Prostate gland (tissue), 2 donors: ENCODE measurements around the gene GRIA3. TPM values are rescaled to one million over a fixed set of nuclear protein-coding genes. Genes with fewer than 3 reads are reported as not detected.

Experiments
- DNase-seq: peaks from one replicate; pipeline ENCODE4 v3.0.0-alpha.2; 2019; ENCODE audit warnings: low spot score
- H3K27ac ChIP-seq, 2 donors: fragments of 200-600 bp; sonication (generic); 2 replicates each; pipeline ENCODE4 v1.5.1; 2017 to 2019
- H3K27me3 ChIP-seq: fragments of 200-600 bp; sonication (generic); replicated peaks from 2 replicates; pipeline ENCODE4 v1.5.1; 2019; ENCODE audit not compliant: insufficient read depth
- H3K36me3 ChIP-seq, 2 donors: fragments of 200-600 bp; sonication (generic); 1 replicate in 1 of 2; 2 replicates in 1 of 2; pipeline versions ENCODE4 v1.5.1 to v1.8.1; 2017 to 2019
- H3K4me1 ChIP-seq: fragments of 200-600 bp; sonication (generic); replicated peaks from 2 replicates; pipeline ENCODE4 v1.5.1; 2019
- H3K4me3 ChIP-seq, 2 donors: fragments of 200-600 bp; sonication (generic); 2 replicates each; pipeline ENCODE4 v1.5.1; 2017 to 2019
- H3K9me3 ChIP-seq: fragments of 200-600 bp; sonication (generic); 2 replicates; pipeline ENCODE4 v1.5.1; 2017
- POLR2A ChIP-seq: fragments of 450-650 bp; IDR thresholded peaks from one replicate; pipeline ENCODE4 v1.6.1; 2016; ENCODE audit warnings: antibody characterized with exemption, mild to moderate bottlenecking
- POLR2AphosphoS5 ChIP-seq: sonication (generic); formaldehyde crosslinking; IDR thresholded peaks from one replicate; pipeline ENCODE4 v1.6.1; 2017; ENCODE audit warnings: antibody characterized with exemption
- WGBS: methylation state at CpG from one replicate; pipeline ENCODE4 v1.1.5; 2018; 5-methylcytosine and 5-hydroxymethylcytosine counted together
- intact Hi-C: fragments of 100-400 bp; cut with DNase I; formaldehyde crosslinking; loops from one replicate; pipeline ENCODE4 v1.14.2; 2022
- total RNA-seq, 2 donors: library from RNA; depleted of rRNA; stranded (reverse); fragments of >200 nt; gene quantifications; one replicate each; pipeline ENCODE4 v1.1.0, GENCODE V29; 2016
- TF ChIP-seq, protein P1 (sequence below), 4 experiments: fragments of 200-600 bp in 2 of 4; fragments of 450-650 bp in 2 of 4; sonication (generic) in 2 of 4; IDR thresholded peaks; 1 replicate in 3 of 4; 2 replicates in 1 of 4; pipeline ENCODE4 v1.5.1; 2016 to 2019; ENCODE audit warnings: antibody characterized with exemption in 4 of 4, mild to moderate bottlenecking in 2 of 4, moderate library complexity in 2 of 4

Gene GRIA3
- total RNA-seq, 2 donors from 2014 or later, result 1.1 to 1.6 TPM

DNA sequence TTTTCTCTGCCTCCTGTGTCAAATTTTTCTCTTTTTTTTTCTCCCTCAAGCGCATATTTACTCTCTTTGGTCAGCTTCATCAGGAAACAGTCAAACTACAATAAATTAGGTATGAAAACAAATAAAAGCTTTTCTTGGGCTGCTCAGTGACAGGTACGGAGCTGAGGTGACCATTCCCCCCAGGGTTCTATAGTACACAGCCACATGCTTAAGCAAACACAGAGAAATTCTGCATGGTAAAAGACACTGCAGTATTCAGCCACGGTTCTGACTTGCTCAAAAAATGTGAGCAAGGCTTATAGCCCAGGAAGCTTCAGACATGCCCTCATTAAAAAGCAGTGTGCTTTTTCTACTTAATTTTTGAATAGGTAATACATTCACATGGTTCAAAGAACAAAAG lies 138.5 kb downstream of the GRIA3 start:
- 14% methylated on average over 3 of the region's 3 CpGs for WGBS

DNA sequence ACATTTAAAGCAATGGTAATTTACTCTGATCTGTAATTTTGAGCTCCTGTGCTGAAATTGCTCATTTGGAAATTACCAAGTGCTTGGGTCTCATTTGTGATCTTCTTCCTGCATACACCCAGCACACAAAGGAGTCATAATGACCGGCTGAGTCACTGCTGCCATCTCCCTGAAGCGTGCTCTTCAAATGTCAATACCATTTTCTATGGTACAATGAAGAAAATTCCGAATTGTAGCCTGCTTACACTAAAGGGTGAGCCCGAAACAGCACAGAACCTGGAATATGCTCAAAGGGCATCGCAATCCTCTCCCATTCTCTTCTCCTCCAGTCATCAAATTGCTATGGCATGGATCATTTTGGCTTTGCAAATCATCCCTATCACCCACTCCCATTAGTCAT lies 140.5 kb downstream of the GRIA3 start:
- no peak overlapping the region for H3K4me3 ChIP-seq
- no peaks in the 10 kb centered on the region for H3K9me3 ChIP-seq
- intact Hi-C loops, result no loop called here
- DNase-seq, result no peak
- TF ChIP-seq POLR2AphosphoS5 (no peak), POLR2A (no peak)
- TF ChIP-seq, protein P1, sequence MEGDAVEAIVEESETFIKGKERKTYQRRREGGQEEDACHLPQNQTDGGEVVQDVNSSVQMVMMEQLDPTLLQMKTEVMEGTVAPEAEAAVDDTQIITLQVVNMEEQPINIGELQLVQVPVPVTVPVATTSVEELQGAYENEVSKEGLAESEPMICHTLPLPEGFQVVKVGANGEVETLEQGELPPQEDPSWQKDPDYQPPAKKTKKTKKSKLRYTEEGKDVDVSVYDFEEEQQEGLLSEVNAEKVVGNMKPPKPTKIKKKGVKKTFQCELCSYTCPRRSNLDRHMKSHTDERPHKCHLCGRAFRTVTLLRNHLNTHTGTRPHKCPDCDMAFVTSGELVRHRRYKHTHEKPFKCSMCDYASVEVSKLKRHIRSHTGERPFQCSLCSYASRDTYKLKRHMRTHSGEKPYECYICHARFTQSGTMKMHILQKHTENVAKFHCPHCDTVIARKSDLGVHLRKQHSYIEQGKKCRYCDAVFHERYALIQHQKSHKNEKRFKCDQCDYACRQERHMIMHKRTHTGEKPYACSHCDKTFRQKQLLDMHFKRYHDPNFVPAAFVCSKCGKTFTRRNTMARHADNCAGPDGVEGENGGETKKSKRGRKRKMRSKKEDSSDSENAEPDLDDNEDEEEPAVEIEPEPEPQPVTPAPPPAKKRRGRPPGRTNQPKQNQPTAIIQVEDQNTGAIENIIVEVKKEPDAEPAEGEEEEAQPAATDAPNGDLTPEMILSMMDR (IDR thresholded peaks at IDR 0.05), result no peak
- 91% methylated on average over 5 of the region's 5 CpGs for WGBS
- no peaks in the 10 kb centered on the region for H3K27me3 ChIP-seq
- H3K36me3 ChIP-seq, result no peaks in the 10 kb centered on the region
- no peak overlapping the region for H3K27ac ChIP-seq
- no peaks in the 10 kb centered on the region for H3K4me1 ChIP-seq

More for the DNA sequence above, 138.5 kb downstream of the GRIA3 start:
- Histone ChIP-seq H3K36me3 (no peaks in the 10 kb centered on the region), H3K4me1 (no peaks in the 10 kb centered on the region), H3K9me3 (no peaks in the 10 kb centered on the region), H3K4me3 (no peak overlapping the region), H3K27me3 (no peaks in the 10 kb centered on the region), H3K27ac (no peak overlapping the region)
- no peak for DNase-seq
- intact Hi-C loops, result no loop called here
- TF ChIP-seq POLR2A (no peak), POLR2AphosphoS5 (no peak)
- TF ChIP-seq, protein P1 (IDR thresholded peaks at IDR 0.05), result no peak

DNA sequence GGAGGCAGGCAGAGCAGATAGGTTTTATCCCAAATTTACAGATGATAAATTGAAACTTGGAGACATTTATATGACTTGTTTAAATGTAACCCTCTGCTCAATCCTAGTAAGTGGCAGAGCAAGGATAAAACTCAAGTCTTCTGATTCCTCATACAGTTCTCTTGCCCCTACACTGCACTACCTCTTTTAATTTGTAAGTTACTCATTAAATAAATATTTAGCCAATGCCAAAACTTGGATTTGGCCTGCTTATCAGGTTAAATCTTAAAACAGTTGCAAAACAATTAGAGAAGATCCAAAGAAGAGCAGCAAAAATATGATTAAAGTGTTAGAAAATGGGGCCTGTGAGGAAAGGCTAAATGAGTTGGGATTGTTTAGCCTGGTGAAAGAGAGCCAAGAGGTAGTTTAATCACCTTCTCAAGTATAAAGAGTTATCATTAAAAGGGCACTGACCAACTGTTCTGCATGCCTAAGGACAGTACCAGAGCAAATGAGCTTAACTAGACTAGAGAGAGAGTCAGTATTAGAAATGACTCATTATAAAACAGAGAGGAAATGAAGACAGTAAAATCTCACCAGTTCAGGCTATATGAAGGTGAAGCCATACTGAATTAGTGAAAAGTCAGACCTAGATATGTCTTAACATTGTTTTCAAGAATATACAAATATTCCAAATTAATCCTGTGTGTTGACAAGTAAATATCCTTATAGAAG lies 146.3 kb downstream of the GRIA3 start:
- TF ChIP-seq POLR2A (no peak), POLR2AphosphoS5 (no peak)
- TF ChIP-seq, protein P1 (IDR thresholded peaks at IDR 0.05), result no peak
- Histone ChIP-seq H3K4me3 (no peak overlapping the region), H3K27me3 (no peaks in the 10 kb centered on the region), H3K4me1 (no peaks in the 10 kb centered on the region), H3K36me3 (no peaks in the 10 kb centered on the region), H3K27ac (no peak overlapping the region), H3K9me3 (no peaks in the 10 kb centered on the region)
- DNase-seq, result no peak
- intact Hi-C loops, result no loop called here

DNA sequence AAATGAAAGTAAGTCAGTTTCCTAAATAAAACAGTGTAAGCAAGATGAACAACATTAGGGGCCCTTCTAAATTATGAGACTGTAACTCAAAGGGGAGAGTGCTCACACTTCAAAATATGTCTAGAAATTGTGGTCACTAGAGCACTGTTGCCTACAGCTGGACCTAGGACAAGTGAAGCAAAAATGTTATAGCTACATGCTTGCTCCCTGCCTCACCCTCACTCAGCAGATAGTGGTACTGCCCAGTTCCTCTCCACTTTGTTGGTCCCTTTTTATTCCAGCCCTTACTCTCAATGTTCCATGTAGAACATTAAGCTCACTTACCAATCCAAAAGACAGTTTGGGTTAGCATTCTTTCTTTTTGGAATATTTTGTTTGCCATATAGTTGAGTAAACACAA lies 147.3 kb downstream of the GRIA3 start:
- H3K27ac ChIP-seq, result no peak overlapping the region
- TF ChIP-seq, protein P1 (IDR thresholded peaks at IDR 0.05), result no peak
- TF ChIP-seq POLR2A (no peak), POLR2AphosphoS5 (no peak)
- no peak overlapping the region for H3K4me3 ChIP-seq
- no peak for DNase-seq
- no peaks in the 10 kb centered on the region for H3K27me3 ChIP-seq
- H3K36me3 ChIP-seq, result no peaks in the 10 kb centered on the region
- no peaks in the 10 kb centered on the region for H3K4me1 ChIP-seq
- intact Hi-C loops, result no loop called here
- H3K9me3 ChIP-seq, result no peaks in the 10 kb centered on the region

DNA sequence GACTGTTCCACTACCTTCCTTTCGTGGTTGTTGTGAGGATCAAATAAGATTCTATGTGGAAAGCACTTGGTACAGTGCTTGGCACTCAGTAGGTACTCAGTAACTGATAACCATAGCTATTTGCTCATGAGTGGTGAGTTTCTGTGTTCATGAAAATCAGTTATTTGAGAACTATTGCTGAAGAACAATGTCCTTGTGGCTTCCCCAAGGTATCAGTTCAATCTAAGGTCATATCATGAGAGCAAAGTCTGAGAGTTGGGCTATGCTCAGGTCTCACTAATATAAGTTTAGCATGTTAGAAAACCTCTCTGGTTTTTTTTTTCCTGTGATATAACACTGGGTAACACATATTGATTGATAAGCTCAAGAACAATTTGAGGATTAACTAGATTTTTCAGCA lies 147.8 kb downstream of the GRIA3 start:
- Histone ChIP-seq H3K9me3 (no peaks in the 10 kb centered on the region), H3K27me3 (no peaks in the 10 kb centered on the region), H3K27ac (no peak overlapping the region), H3K4me3 (no peak overlapping the region), H3K36me3 (no peaks in the 10 kb centered on the region), H3K4me1 (no peaks in the 10 kb centered on the region)
- WGBS, result 100% methylated on average over 1 of the region's 1 CpG
- TF ChIP-seq POLR2A, result no peak
- TF ChIP-seq POLR2AphosphoS5, result no peak
- TF ChIP-seq, protein P1 (IDR thresholded peaks at IDR 0.05), result no peak
- no peak for DNase-seq
- intact Hi-C loops, result no loop called here
